ENCODE data around the gene ZMYND19. TPM values are rescaled to one million over a fixed set of nuclear protein-coding genes. Genes with fewer than 3 reads are reported as not detected.
"Not testable (repeated sequence)": the region's sequence is repeated elsewhere in the genome, so short reads cannot be mapped to it uniquely, and the experiment has no call there.

Gene ZMYND19
- total RNA-seq, 5 donors from 2014 or later (not counting 1 experiment from before 2014, with no cell fraction given) = 18.7 to 42.0 (median 33.3) TPM

DNA sequence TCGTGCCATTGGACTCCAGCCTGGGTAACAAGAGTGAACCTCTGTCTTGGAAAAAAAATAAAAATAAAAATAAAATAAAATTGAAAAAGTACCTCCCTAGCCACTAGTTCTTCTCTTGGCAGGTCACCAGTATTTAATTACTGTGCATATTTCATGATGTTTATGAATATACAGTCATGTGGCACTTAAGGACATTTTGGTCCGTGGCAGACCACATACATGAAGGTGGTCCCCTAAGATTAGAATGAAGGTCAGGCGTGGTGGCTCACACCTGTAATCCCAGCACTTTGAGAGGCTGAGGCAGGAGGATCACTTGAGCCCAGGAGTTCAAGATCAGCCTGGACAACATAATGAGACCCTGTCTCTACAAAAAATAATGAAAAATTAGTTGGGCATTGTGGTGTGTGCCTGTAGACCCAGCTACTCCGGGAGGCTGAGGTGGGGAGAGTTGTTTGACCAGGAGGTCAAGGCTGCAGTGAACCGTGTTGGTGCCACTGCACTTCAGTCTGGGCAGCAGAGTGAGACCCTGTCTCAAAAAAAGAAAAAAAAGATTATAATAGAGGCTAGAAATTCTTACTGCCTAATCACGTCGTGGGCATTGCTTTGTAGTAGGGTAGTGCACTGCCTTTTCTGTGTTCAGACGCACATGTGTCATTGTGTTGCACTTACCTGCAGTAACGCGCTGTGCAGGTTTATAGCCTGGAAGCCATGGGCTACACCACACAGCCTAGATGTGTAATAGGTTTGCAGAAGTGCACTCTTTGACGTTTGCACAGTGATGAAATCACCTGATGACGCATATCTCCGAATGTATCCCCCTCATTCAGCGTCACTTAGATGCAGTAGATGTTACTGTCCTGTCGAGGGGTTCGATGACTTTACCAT is 41.3 kb upstream of the ZMYND19 start:
- peaks cover 23 to 49% of the 10 kb centered on the region in 2 experiments for H3K4me1 ChIP-seq (ENCODE audit: control insufficient read depth in 1 of 2, extremely low read depth in 1 of 2, insufficient read depth in 2 of 2, low read length in 2 of 2)
- H3K27me3 ChIP-seq (replicated peaks in 1 of 2; ENCODE audit: control insufficient read depth in 2 of 2, extremely low read depth in 1 of 2, insufficient read depth in 2 of 2, low read length in 1 of 2) = no peaks in the 10 kb centered on the region

DNA sequence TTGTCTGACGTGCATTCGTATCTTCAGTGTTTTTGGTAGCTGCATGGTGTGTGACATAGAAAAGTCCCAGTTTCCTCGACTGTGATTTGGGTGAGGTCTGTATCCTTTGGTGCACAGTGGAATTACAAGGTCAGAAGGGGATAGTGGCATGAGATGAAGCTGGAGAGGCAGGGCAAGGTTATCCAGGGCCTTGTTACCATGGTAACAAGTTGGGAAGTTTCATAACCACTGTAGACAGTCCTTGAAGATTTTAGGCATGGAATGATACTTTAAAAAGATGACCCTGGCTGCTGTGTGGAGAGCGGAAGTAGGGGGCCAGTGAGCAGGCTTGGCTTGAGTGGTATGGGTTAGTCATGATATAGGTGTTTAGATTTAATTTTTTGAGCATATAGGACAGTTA is 40.4 kb upstream of the ZMYND19 start:
- no peaks in the 10 kb centered on the region for H3K9me3 ChIP-seq
- H3K9me3 Mint-ChIP-seq = no peaks in the 10 kb centered on the region
- H3K4me1 Mint-ChIP-seq = peaks cover 63 to 74% (median 72%) of the 10 kb centered on the region in 3 donors

More for the DNA sequence above, 41.3 kb upstream of the ZMYND19 start:
- Histone ChIP-seq H3K27ac (ENCODE audit: low read length) (no peak overlapping the region), H3K9me3 (no peaks in the 10 kb centered on the region), H3K36me3 (ENCODE audit: control insufficient read depth in 2 of 2, extremely low read depth in 1 of 2, insufficient read depth in 1 of 2, low read length in 1 of 2) (peaks cover 0 to 5% of the 10 kb centered on the region in 2 donors), H3K4me3 (ENCODE audit: control insufficient read depth in 1 of 2, extremely low read depth in 1 of 2, low read length in 1 of 2) (no peak overlapping the region)
- CTCF ChIA-PET = no interaction called here
- Mint-ChIP-seq H3K36me3 (no peaks in the 10 kb centered on the region), H3K27ac (peak overlapping the region; percentile 15 to 28), H3K27me3 (no peaks in the 10 kb centered on the region), H3K4me3 (no peak overlapping the region), H3K9me3 (no peaks in the 10 kb centered on the region), H3K4me1 (peaks cover 66 to 75% (median 67%) of the 10 kb centered on the region in 3 donors)
- WGBS (ENCODE audit: insufficient coverage) = 89% methylated on average over 12 of the region's 16 CpGs
- DNase-seq (no peak), ATAC-seq (replicated peaks in 1 of 4) (no peak)
- POLR2A ChIA-PET = no interaction called here

DNA sequence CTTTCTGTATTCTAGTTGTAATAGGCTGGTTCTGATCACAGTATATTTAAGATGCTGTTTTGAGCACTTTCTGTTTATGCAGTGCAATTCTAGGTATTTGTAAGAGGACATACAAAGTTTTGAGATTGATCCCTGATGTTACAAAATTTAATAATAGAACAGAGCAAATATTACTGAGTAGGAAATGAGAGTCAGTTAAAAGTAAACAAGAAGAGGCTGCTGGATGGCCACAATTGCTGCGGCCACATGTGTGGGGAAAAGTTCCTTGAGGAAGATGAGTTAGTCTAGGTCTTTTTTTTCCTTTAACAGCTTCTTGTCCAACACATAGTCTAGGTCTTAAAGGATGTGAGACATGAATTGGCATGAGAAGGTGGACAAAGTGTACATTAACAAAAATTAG is 39.8 kb upstream of the ZMYND19 start:
- Mint-ChIP-seq H3K4me3 (peak overlapping the region in 1 of 3 donors; percentile 63), H3K36me3 (no peaks in the 10 kb centered on the region), H3K4me1 (peaks cover 68 to 79% (median 78%) of the 10 kb centered on the region in 3 donors), H3K27ac (peak overlapping the region; percentile 57 to 66), H3K27me3 (no peaks in the 10 kb centered on the region), H3K9me3 (no peaks in the 10 kb centered on the region)
- Histone ChIP-seq H3K27ac (ENCODE audit: low read length) (no peak overlapping the region), H3K4me3 (ENCODE audit: control insufficient read depth in 1 of 2, extremely low read depth in 1 of 2, low read length in 1 of 2) (no peak overlapping the region), H3K9me3 (no peaks in the 10 kb centered on the region), H3K4me1 (ENCODE audit: control insufficient read depth in 1 of 2, extremely low read depth in 1 of 2, insufficient read depth in 2 of 2, low read length in 2 of 2) (peaks cover 24 to 62% of the 10 kb centered on the region in 2 experiments), H3K36me3 (ENCODE audit: control insufficient read depth in 2 of 2, extremely low read depth in 1 of 2, insufficient read depth in 1 of 2, low read length in 1 of 2) (peaks cover 0 to 5% of the 10 kb centered on the region in 2 donors), H3K27me3 (replicated peaks in 1 of 2; ENCODE audit: control insufficient read depth in 2 of 2, extremely low read depth in 1 of 2, insufficient read depth in 2 of 2, low read length in 1 of 2) (no peaks in the 10 kb centered on the region)
- ATAC-seq (replicated peaks in 1 of 4) = no peak
- WGBS (ENCODE audit: insufficient coverage) = no CpG with 5 or more reads among the region's 1 CpG
- DNase-seq = no peak
- ChIA-PET CTCF (no interaction called here), POLR2A (no interaction called here)

More for the DNA sequence above, 40.4 kb upstream of the ZMYND19 start:
- ChIA-PET CTCF (no interaction called here), POLR2A (no interaction called here)
- Mint-ChIP-seq H3K36me3 (no peaks in the 10 kb centered on the region), H3K4me3 (peak overlapping the region in 1 of 3 donors; percentile 63), H3K27ac (peak overlapping the region in 1 of 2 donors; percentile 23), H3K27me3 (no peaks in the 10 kb centered on the region)
- H3K4me1 ChIP-seq (ENCODE audit: control insufficient read depth in 1 of 2, extremely low read depth in 1 of 2, insufficient read depth in 2 of 2, low read length in 2 of 2) = peaks cover 21 to 58% of the 10 kb centered on the region in 2 experiments
- H3K27me3 ChIP-seq (replicated peaks in 1 of 2; ENCODE audit: control insufficient read depth in 2 of 2, extremely low read depth in 1 of 2, insufficient read depth in 2 of 2, low read length in 1 of 2) = no peaks in the 10 kb centered on the region
- no peak overlapping the region for H3K4me3 ChIP-seq (ENCODE audit: control insufficient read depth in 1 of 2, extremely low read depth in 1 of 2, low read length in 1 of 2)
- peaks cover 0 to 5% of the 10 kb centered on the region in 2 donors for H3K36me3 ChIP-seq (ENCODE audit: control insufficient read depth in 2 of 2, extremely low read depth in 1 of 2, insufficient read depth in 1 of 2, low read length in 1 of 2)
- DNase-seq = no peak
- no peak for ATAC-seq (replicated peaks in 1 of 4)
- WGBS (ENCODE audit: insufficient coverage) = 81% methylated on average over 4 of the region's 4 CpGs
- H3K27ac ChIP-seq (ENCODE audit: low read length) = no peak overlapping the region

DNA sequence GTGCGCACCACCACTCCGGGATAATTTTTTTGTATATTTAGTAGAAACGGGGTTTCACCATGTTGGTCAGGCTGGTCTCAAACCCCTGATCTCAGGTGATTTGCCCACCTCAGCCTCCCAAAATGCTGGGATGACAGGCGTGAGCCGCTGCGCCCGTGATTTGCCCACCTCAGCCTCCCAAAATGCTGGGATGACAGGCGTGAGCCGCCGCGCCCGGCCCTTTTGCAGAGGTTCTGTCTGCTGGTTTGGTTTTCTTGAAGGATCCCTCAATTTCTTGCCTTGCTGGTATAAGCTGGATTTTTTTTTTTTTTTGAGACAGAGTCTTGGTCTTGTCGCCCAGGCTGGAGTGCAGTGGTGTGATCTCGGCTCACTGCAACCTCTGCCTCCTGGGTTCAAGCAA is 37.1 kb upstream of the ZMYND19 start:
- H3K4me3 ChIP-seq (ENCODE audit: control insufficient read depth in 1 of 2, extremely low read depth in 1 of 2, low read length in 1 of 2); H3K9me3 Mint-ChIP-seq; H3K9me3 ChIP-seq; CTCF ChIA-PET; H3K27me3 ChIP-seq (replicated peaks in 1 of 2; ENCODE audit: control insufficient read depth in 2 of 2, extremely low read depth in 1 of 2, insufficient read depth in 2 of 2, low read length in 1 of 2); ATAC-seq (replicated peaks in 1 of 4); H3K36me3 Mint-ChIP-seq; H3K36me3 ChIP-seq (ENCODE audit: control insufficient read depth in 2 of 2, extremely low read depth in 1 of 2, insufficient read depth in 1 of 2, low read length in 1 of 2); H3K27ac ChIP-seq (ENCODE audit: low read length); DNase-seq; H3K27me3 Mint-ChIP-seq; POLR2A ChIA-PET; H3K27ac Mint-ChIP-seq: not testable (repeated sequence)
- no CpG with 5 or more reads among the region's 14 CpGs for WGBS (ENCODE audit: insufficient coverage)
- H3K4me1 Mint-ChIP-seq = peaks cover 64 to 71% (median 70%) of the 10 kb centered on the region in 3 donors
- H3K4me1 ChIP-seq (ENCODE audit: control insufficient read depth in 1 of 2, extremely low read depth in 1 of 2, insufficient read depth in 2 of 2, low read length in 2 of 2) = peaks cover 24 to 72% of the 10 kb centered on the region in 2 experiments
- peak overlapping the region in 1 of 3 donors; percentile 79 for H3K4me3 Mint-ChIP-seq

DNA sequence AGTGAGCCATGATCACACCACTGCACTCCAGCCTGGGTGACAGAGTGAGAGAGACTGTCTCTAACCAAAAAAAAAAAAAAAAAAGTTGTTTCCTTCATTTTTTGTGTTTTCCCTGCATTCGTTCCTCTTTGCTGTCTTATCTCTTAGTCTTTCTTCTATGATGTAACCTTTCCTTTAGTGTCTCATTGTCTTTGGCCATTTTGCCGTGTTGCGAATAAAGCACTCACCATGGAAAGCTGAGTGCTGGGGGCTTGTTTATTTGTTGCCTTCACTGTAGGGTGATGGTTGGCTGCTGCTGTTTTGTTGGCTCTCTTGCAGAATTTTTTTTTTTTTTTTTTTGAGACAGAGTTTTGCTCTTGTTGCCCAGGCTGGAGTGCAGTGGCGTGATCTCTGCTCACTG is 36.2 kb upstream of the ZMYND19 start:
- Histone ChIP-seq H3K27me3 (replicated peaks in 1 of 2; ENCODE audit: control insufficient read depth in 2 of 2, extremely low read depth in 1 of 2, insufficient read depth in 2 of 2, low read length in 1 of 2) (no peaks in the 10 kb centered on the region), H3K9me3 (no peaks in the 10 kb centered on the region), H3K4me3 (ENCODE audit: control insufficient read depth in 1 of 2, extremely low read depth in 1 of 2, low read length in 1 of 2) (no peak overlapping the region), H3K36me3 (ENCODE audit: control insufficient read depth in 2 of 2, extremely low read depth in 1 of 2, insufficient read depth in 1 of 2, low read length in 1 of 2) (peaks cover 2 to 7% of the 10 kb centered on the region in 2 donors), H3K4me1 (ENCODE audit: control insufficient read depth in 1 of 2, extremely low read depth in 1 of 2, insufficient read depth in 2 of 2, low read length in 2 of 2) (peaks cover 22 to 73% of the 10 kb centered on the region in 2 experiments), H3K27ac (ENCODE audit: low read length) (no peak overlapping the region)
- Mint-ChIP-seq H3K27ac (peak overlapping the region; percentile 69 to 83), H3K36me3 (peaks cover 3% of the 10 kb centered on the region), H3K4me1 (peaks cover 61 to 68% (median 67%) of the 10 kb centered on the region in 3 donors), H3K4me3 (peak overlapping the region in 1 of 3 donors; percentile 44), H3K9me3 (no peaks in the 10 kb centered on the region), H3K27me3 (no peaks in the 10 kb centered on the region)
- ATAC-seq (replicated peaks in 1 of 4) (no peak), DNase-seq (no peak)
- ChIA-PET CTCF (no interaction called here), POLR2A (no interaction called here)
- no CpG with 5 or more reads among the region's 4 CpGs for WGBS (ENCODE audit: insufficient coverage)

DNA sequence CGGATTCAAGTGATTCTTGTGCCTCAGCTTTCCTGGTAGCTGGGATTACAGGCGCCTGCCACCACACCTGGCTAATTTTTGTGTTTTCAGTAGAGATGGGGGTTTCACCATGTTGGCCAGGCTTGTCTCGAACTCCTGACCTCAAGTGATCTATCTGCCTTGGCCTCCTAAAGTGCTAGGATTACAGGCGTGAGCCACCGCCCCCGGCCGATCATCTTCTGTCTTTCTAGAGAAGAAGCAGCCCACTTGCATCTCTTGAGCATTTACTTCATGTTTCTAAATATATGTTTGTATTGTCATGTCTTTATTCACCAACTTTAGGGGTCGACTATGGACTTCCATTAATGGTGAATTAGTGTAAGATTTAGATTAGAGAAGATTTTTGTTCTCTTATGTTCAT is 31.9 kb upstream of the ZMYND19 start:
- POLR2A ChIA-PET; H3K36me3 Mint-ChIP-seq; H3K9me3 ChIP-seq; CTCF ChIA-PET; H3K27me3 ChIP-seq (replicated peaks in 1 of 2; ENCODE audit: control insufficient read depth in 2 of 2, extremely low read depth in 1 of 2, insufficient read depth in 2 of 2, low read length in 1 of 2); DNase-seq; H3K27ac ChIP-seq (ENCODE audit: low read length); H3K9me3 Mint-ChIP-seq; H3K4me3 ChIP-seq (ENCODE audit: control insufficient read depth in 1 of 2, extremely low read depth in 1 of 2, low read length in 1 of 2); H3K27me3 Mint-ChIP-seq; ATAC-seq (replicated peaks in 1 of 4); H3K36me3 ChIP-seq (ENCODE audit: control insufficient read depth in 2 of 2, extremely low read depth in 1 of 2, insufficient read depth in 1 of 2, low read length in 1 of 2): not testable (repeated sequence)
- peaks cover 27 to 71% of the 10 kb centered on the region in 2 experiments for H3K4me1 ChIP-seq (ENCODE audit: control insufficient read depth in 1 of 2, extremely low read depth in 1 of 2, insufficient read depth in 2 of 2, low read length in 2 of 2)
- Mint-ChIP-seq H3K4me3 (peak overlapping the region in 2 of 3 donors; percentile 24 to 58), H3K27ac (peak overlapping the region; percentile 34 to 36), H3K4me1 (peaks cover 57 to 63% (median 62%) of the 10 kb centered on the region in 3 donors)
- WGBS (ENCODE audit: insufficient coverage) = 91% methylated on average over 6 of the region's 8 CpGs

All from T-cell (primary cell).